Panc1 (cell line): ENCODE data around the gene BOD1. TPM values are rescaled to one million over a fixed set of nuclear protein-coding genes. Genes with fewer than 3 reads are reported as not detected.

Experiments used
- ATAC-seq: fragments of 200-7000 bp; cut with Tn5 transposase; 2 replicates; pipeline ENCODE4 v1.9.1; 2020; ENCODE audit warnings: mild to moderate bottlenecking, moderate library complexity
- BruUV-seq: library from RNA; stranded (reverse); fragments of 400-500 nt; replicated peaks from 2 replicates; lab custom pipeline; 2021; lab: Mats Ljungman, UMichigan
- CTCF ChIA-PET: fragments of 300-600 bp; sonication (Branson Sonifier 250); formaldehyde crosslinking; loops from one replicate; lab custom pipeline; 2022; ENCODE audit warnings: antibody characterized with exemption; lab: Charles Lee
- POLR2A ChIA-PET: fragments of 300-600 bp; sonication (Branson Sonifier 250); formaldehyde crosslinking; loops from one replicate; lab custom pipeline; 2022; ENCODE audit warnings: antibody characterized with exemption; lab: Charles Lee
- DNase-seq: peaks from one replicate; pipeline ENCODE4 v3.0.0-alpha.2; 2010; ENCODE audit warnings: low read depth, low spot score
- H3K27ac ChIP-seq: 2 replicates; pipeline ENCODE4 v1.5.1; 2011; ENCODE audit warnings: mild to moderate bottlenecking, low read length, inconsistent platforms
- H3K27me3 ChIP-seq: fragments of 200-500 bp; sonication (Bioruptor generic); 2 replicates; pipeline ENCODE4 v1.6.0; 2014; ENCODE audit warnings: low read length, inconsistent platforms; ENCODE audit not compliant: control insufficient read depth, insufficient read depth
- H3K36me3 ChIP-seq: fragments of 200-500 bp; sonication (Bioruptor generic); 2 replicates; pipeline ENCODE4 v1.5.1; 2014; ENCODE audit warnings: inconsistent platforms, mild to moderate bottlenecking, low read length, moderate library complexity; ENCODE audit not compliant: control insufficient read depth, insufficient read depth
- H3K4me1 ChIP-seq: 2 replicates; pipeline ENCODE4 v1.5.1; 2011; ENCODE audit warnings: inconsistent platforms, mild to moderate bottlenecking, low read length, moderate library complexity; ENCODE audit not compliant: control insufficient read depth, insufficient read depth
- H3K4me3 ChIP-seq, 2 experiments: 2 replicates each; pipeline ENCODE4 v1.5.1; 2011 to 2012; ENCODE audit warnings: low read depth in 2 of 2, low read length in 2 of 2, mild to moderate bottlenecking in 2 of 2, inconsistent platforms in 1 of 2, moderate library complexity in 1 of 2
- H3K9me3 ChIP-seq: fragments of 200-500 bp; sonication (Bioruptor generic); 2 replicates; pipeline ENCODE4 v1.5.1; 2014; ENCODE audit warnings: low read depth, mild to moderate bottlenecking, inconsistent platforms, low read length, moderate library complexity; ENCODE audit not compliant: control insufficient read depth, insufficient read depth
- POLR2AphosphoS5 ChIP-seq: IDR thresholded peaks from 2 replicates; pipeline ENCODE4 v1.6.1; 2012; ENCODE audit warnings: mild to moderate bottlenecking, low read depth, low read length, moderate library complexity
- SIN3A ChIP-seq: IDR thresholded peaks from 2 replicates; pipeline ENCODE4 v1.6.1; 2012; ENCODE audit warnings: low read depth, mild to moderate bottlenecking, low read length, moderate library complexity, borderline replicate concordance; ENCODE audit not compliant: insufficient read depth
- TCF7L2 ChIP-seq: IDR thresholded peaks from 2 replicates; pipeline ENCODE4 v1.6.1; 2011; ENCODE audit warnings: mild to moderate bottlenecking, low read depth, low read length, inconsistent platforms
- in situ Hi-C: cut with HindIII; loops from 2 replicates; pipeline ENCODE4 v1.10.0; 2016; ENCODE audit warnings: low sequenced_read_pairs, low pct_unique_long_range_greater_than_20kb
- intact Hi-C: fragments of 100-400 bp; cut with micrococcal nuclease; formaldehyde crosslinking; loops from one replicate; pipeline ENCODE4 v1.10.0; 2022; ENCODE audit not compliant: unreplicated experiment
- total RNA-seq: library from RNA; stranded (reverse); gene quantifications from one replicate; pipeline ENCODE4 v1.2.1, GENCODE V29; 2021; ENCODE audit not compliant: unreplicated experiment
- TF ChIP-seq, protein P1 (sequence below): fragments of 450-650 bp; IDR thresholded peaks from 2 replicates; pipeline ENCODE4 v1.5.1; 2017; ENCODE audit warnings: mild to moderate bottlenecking
- TF ChIP-seq, protein P2 (sequence below), 2 experiments: IDR thresholded peaks; 2 replicates each; pipeline ENCODE4 v1.6.1; 2011 to 2012; ENCODE audit warnings: low read depth in 2 of 2, control low read depth in 1 of 2, low read length in 1 of 2, mild to moderate bottlenecking in 1 of 2, moderate library complexity in 1 of 2; ENCODE audit not compliant: insufficient read depth in 1 of 2

The BOD1 gene
- total RNA-seq, 1 experiment from 2014 or later = 86.1 TPM

DNA sequence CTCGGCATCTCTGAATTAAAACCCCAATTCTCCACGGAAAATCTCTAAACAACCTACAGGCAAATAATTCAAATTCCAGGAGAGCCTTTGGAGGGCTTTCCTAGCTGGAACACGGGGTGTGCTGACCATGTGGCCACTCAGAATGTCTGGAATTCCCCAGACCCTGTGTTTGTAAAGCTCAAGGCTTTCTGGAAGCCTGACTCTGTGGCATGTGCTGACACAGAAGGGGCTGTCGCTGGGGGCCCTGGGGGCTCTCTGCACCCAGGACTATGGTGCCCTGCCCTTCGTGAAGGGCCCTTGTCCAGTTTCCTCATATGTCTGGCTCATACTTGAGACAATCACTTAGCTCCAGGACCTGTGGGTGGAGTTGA is 29.0 kb upstream of the BOD1 start:
- no peak overlapping the region for H3K4me3 ChIP-seq
- POLR2A ChIA-PET = no interaction called here
- intact Hi-C loops (no loop called here), in situ Hi-C loops (no loop called here)
- no peaks in the 10 kb centered on the region for H3K36me3 ChIP-seq
- no peak for ATAC-seq
- H3K27me3 ChIP-seq = no peaks in the 10 kb centered on the region
- no peak for DNase-seq
- no peaks in the 10 kb centered on the region for H3K4me1 ChIP-seq
- TF ChIP-seq SIN3A = no peak
- TF ChIP-seq, protein P1, sequence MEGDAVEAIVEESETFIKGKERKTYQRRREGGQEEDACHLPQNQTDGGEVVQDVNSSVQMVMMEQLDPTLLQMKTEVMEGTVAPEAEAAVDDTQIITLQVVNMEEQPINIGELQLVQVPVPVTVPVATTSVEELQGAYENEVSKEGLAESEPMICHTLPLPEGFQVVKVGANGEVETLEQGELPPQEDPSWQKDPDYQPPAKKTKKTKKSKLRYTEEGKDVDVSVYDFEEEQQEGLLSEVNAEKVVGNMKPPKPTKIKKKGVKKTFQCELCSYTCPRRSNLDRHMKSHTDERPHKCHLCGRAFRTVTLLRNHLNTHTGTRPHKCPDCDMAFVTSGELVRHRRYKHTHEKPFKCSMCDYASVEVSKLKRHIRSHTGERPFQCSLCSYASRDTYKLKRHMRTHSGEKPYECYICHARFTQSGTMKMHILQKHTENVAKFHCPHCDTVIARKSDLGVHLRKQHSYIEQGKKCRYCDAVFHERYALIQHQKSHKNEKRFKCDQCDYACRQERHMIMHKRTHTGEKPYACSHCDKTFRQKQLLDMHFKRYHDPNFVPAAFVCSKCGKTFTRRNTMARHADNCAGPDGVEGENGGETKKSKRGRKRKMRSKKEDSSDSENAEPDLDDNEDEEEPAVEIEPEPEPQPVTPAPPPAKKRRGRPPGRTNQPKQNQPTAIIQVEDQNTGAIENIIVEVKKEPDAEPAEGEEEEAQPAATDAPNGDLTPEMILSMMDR = no peak
- BruUV-seq = no TSS peak
- H3K9me3 ChIP-seq = no peaks in the 10 kb centered on the region
- no peak overlapping the region for H3K27ac ChIP-seq
- CTCF ChIA-PET = no interaction called here

DNA sequence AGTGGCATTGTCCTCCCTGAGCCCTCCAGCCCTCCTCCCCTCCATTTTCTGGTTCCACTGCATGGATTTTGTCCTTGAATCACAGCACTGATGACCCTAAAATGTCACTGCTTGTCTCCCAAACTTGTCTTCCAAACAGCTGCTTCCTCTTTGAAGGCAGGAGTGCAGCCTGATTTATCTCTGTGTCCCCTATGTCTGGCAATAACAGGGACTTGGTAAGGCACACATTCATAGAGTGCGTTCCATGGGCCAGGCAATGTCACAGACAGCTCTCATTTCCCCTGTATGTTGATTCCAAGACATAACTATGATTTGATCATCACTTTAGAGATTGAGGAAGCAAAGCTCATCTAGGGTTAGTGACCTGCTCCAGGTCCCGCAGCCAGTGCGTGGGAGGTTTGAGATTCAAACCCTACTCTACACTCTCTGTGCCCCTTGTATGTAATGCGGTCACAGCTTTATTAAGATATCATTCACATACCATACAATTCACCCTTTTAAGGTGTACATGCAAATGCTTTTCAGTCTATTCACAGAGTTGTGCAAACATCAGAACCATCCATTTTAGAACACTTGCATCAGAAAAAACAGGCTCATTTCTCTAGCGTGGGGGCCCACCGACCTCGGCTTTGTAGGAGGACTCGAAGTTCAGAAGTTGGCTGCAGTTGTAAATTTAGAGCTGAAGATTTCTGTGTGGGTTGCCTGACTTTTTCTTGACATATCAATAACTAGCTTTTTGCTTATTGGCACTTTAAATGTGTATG is 28.4 kb upstream of the BOD1 start:
- ChIA-PET POLR2A (interaction anchor here (0.5 kb wide), 1 partner anchor 1221 kb away, joined by 8 read pairs; no protein-coding TSS in a partner anchor), CTCF (no interaction called here)
- TF ChIP-seq, protein P1 = no peak
- TF ChIP-seq, protein P2, sequence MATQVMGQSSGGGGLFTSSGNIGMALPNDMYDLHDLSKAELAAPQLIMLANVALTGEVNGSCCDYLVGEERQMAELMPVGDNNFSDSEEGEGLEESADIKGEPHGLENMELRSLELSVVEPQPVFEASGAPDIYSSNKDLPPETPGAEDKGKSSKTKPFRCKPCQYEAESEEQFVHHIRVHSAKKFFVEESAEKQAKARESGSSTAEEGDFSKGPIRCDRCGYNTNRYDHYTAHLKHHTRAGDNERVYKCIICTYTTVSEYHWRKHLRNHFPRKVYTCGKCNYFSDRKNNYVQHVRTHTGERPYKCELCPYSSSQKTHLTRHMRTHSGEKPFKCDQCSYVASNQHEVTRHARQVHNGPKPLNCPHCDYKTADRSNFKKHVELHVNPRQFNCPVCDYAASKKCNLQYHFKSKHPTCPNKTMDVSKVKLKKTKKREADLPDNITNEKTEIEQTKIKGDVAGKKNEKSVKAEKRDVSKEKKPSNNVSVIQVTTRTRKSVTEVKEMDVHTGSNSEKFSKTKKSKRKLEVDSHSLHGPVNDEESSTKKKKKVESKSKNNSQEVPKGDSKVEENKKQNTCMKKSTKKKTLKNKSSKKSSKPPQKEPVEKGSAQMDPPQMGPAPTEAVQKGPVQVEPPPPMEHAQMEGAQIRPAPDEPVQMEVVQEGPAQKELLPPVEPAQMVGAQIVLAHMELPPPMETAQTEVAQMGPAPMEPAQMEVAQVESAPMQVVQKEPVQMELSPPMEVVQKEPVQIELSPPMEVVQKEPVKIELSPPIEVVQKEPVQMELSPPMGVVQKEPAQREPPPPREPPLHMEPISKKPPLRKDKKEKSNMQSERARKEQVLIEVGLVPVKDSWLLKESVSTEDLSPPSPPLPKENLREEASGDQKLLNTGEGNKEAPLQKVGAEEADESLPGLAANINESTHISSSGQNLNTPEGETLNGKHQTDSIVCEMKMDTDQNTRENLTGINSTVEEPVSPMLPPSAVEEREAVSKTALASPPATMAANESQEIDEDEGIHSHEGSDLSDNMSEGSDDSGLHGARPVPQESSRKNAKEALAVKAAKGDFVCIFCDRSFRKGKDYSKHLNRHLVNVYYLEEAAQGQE (IDR thresholded peaks at IDR 0.05; ENCODE audit: insufficient read depth in 1 of 2, low read depth in 2 of 2, low read length in 1 of 2) = no peak
- TF ChIP-seq SIN3A = no peak
- TF ChIP-seq TCF7L2 = no peak
- TF ChIP-seq POLR2AphosphoS5 = no peak
- Histone ChIP-seq H3K4me3 (no peak overlapping the region), H3K9me3 (no peaks in the 10 kb centered on the region), H3K36me3 (no peaks in the 10 kb centered on the region), H3K27ac (no peak overlapping the region), H3K27me3 (no peaks in the 10 kb centered on the region), H3K4me1 (no peaks in the 10 kb centered on the region)
- in situ Hi-C loops = no loop called here
- ATAC-seq = no peak
- no peak for DNase-seq
- BruUV-seq = no TSS peak
- intact Hi-C loops = no loop called here
